Measurements from ENCODE around the gene RSPH6A. TPM values are rescaled to one million over a fixed set of nuclear protein-coding genes. Genes with fewer than 3 reads are reported as not detected.

Gene RSPH6A
- total RNA-seq, 1 experiment from 2014 or later: 0.39 TPM

DNA sequence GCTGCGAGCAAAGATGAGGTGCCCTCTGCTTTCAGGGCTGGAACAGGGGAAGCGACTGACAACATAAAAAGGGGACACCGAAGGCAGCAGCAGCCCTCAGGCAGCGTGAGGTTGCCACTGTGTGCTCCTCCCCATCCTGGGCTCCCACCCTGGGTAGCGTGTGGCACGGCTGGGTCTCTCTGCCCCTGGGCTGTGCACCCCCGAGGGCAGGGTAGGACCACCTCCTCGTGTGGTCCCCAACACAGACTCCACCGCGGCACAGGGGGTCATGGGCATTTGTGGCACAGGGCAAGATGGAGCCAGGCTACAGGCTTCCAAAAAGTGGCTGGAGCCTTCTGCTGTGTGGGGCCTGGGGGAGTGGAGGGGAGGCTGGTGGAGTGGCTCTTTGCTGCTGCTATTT lies 6.5 kb upstream of the RSPH6A start (continued):
- TF ChIP-seq, protein P1, sequence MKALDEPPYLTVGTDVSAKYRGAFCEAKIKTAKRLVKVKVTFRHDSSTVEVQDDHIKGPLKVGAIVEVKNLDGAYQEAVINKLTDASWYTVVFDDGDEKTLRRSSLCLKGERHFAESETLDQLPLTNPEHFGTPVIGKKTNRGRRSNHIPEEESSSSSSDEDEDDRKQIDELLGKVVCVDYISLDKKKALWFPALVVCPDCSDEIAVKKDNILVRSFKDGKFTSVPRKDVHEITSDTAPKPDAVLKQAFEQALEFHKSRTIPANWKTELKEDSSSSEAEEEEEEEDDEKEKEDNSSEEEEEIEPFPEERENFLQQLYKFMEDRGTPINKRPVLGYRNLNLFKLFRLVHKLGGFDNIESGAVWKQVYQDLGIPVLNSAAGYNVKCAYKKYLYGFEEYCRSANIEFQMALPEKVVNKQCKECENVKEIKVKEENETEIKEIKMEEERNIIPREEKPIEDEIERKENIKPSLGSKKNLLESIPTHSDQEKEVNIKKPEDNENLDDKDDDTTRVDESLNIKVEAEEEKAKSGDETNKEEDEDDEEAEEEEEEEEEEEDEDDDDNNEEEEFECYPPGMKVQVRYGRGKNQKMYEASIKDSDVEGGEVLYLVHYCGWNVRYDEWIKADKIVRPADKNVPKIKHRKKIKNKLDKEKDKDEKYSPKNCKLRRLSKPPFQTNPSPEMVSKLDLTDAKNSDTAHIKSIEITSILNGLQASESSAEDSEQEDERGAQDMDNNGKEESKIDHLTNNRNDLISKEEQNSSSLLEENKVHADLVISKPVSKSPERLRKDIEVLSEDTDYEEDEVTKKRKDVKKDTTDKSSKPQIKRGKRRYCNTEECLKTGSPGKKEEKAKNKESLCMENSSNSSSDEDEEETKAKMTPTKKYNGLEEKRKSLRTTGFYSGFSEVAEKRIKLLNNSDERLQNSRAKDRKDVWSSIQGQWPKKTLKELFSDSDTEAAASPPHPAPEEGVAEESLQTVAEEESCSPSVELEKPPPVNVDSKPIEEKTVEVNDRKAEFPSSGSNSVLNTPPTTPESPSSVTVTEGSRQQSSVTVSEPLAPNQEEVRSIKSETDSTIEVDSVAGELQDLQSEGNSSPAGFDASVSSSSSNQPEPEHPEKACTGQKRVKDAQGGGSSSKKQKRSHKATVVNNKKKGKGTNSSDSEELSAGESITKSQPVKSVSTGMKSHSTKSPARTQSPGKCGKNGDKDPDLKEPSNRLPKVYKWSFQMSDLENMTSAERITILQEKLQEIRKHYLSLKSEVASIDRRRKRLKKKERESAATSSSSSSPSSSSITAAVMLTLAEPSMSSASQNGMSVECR (CRISPR knock-in tag; IDR thresholded peaks at IDR 0.05; ENCODE audit: borderline replicate concordance): no peak
- TF ChIP-seq EMX1 (CRISPR knock-in tag; IDR thresholded peaks at IDR 0.05) (no peak), KAT7 (CRISPR knock-in tag; IDR thresholded peaks at IDR 0.05; ENCODE audit: borderline replicate concordance) (no peak), ZBTB21 (CRISPR knock-in tag; IDR thresholded peaks at IDR 0.05; ENCODE audit: borderline replicate concordance) (no peak), ETV6 (CRISPR knock-in tag; IDR thresholded peaks at IDR 0.05) (no peak)
- TF ChIP-seq, protein P2, sequence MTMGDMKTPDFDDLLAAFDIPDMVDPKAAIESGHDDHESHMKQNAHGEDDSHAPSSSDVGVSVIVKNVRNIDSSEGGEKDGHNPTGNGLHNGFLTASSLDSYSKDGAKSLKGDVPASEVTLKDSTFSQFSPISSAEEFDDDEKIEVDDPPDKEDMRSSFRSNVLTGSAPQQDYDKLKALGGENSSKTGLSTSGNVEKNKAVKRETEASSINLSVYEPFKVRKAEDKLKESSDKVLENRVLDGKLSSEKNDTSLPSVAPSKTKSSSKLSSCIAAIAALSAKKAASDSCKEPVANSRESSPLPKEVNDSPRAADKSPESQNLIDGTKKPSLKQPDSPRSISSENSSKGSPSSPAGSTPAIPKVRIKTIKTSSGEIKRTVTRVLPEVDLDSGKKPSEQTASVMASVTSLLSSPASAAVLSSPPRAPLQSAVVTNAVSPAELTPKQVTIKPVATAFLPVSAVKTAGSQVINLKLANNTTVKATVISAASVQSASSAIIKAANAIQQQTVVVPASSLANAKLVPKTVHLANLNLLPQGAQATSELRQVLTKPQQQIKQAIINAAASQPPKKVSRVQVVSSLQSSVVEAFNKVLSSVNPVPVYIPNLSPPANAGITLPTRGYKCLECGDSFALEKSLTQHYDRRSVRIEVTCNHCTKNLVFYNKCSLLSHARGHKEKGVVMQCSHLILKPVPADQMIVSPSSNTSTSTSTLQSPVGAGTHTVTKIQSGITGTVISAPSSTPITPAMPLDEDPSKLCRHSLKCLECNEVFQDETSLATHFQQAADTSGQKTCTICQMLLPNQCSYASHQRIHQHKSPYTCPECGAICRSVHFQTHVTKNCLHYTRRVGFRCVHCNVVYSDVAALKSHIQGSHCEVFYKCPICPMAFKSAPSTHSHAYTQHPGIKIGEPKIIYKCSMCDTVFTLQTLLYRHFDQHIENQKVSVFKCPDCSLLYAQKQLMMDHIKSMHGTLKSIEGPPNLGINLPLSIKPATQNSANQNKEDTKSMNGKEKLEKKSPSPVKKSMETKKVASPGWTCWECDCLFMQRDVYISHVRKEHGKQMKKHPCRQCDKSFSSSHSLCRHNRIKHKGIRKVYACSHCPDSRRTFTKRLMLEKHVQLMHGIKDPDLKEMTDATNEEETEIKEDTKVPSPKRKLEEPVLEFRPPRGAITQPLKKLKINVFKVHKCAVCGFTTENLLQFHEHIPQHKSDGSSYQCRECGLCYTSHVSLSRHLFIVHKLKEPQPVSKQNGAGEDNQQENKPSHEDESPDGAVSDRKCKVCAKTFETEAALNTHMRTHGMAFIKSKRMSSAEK (CRISPR knock-in tag; IDR thresholded peaks at IDR 0.05; ENCODE audit: borderline replicate concordance): no peak
- TF ChIP-seq, protein P3, sequence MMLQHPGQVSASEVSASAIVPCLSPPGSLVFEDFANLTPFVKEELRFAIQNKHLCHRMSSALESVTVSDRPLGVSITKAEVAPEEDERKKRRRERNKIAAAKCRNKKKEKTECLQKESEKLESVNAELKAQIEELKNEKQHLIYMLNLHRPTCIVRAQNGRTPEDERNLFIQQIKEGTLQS (CRISPR knock-in tag; conservative IDR thresholded peaks at IDR 0.05): no peak

DNA sequence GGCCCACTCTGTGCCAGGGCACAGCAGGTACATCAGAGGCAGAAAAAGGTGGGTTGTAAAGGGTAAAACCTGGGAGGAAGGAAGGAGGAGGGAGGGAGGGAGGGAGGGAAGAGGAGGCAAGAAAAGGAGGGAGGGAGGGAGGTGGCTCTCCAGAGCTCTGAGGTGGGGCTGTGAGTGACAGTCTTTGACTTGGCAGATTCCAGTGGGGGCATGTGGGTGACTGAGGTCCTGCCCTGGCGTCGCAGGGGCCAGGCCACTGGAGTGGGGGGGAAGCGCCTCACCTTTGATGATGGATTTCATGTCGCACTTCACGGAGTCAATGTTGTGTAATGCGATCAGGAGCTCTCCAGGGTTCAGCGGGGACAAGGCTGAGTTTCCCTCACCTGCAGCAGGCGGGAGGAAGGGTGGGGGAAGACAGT lies 6.0 kb upstream of the RSPH6A start:
- ChIA-PET POLR2A (interaction anchor here (1.1 kb wide), 1 partner anchor 50 kb away, joined by 3 read pairs; no protein-coding TSS in a partner anchor), CTCF (interaction anchor here (0.6 to 1.4 kb wide), 5 partner anchors 22 to 81 kb away, joined by 3 to 6 read pairs (median 4); partner anchors contain the start of genes FOXA3 and MYPOP)
- TF ChIP-seq NFE2L1 (CRISPR knock-in tag; IDR thresholded peaks at IDR 0.05) (no peak), TEAD4 (CRISPR knock-in tag; IDR thresholded peaks at IDR 0.05) (no peak), ZNF263 (CRISPR knock-in tag; IDR thresholded peaks at IDR 0.05; ENCODE audit: low read depth) (no peak)
- TF ChIP-seq, protein P4, sequence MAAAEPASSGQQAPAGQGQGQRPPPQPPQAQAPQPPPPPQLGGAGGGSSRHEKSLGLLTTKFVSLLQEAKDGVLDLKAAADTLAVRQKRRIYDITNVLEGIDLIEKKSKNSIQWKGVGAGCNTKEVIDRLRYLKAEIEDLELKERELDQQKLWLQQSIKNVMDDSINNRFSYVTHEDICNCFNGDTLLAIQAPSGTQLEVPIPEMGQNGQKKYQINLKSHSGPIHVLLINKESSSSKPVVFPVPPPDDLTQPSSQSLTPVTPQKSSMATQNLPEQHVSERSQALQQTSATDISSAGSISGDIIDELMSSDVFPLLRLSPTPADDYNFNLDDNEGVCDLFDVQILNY (CRISPR knock-in tag; IDR thresholded peaks at IDR 0.05): no peak
- TF ChIP-seq, protein P5, sequence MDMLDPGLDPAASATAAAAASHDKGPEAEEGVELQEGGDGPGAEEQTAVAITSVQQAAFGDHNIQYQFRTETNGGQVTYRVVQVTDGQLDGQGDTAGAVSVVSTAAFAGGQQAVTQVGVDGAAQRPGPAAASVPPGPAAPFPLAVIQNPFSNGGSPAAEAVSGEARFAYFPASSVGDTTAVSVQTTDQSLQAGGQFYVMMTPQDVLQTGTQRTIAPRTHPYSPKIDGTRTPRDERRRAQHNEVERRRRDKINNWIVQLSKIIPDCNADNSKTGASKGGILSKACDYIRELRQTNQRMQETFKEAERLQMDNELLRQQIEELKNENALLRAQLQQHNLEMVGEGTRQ (CRISPR knock-in tag; IDR thresholded peaks at IDR 0.05): no peak
- TF ChIP-seq, protein P6, sequence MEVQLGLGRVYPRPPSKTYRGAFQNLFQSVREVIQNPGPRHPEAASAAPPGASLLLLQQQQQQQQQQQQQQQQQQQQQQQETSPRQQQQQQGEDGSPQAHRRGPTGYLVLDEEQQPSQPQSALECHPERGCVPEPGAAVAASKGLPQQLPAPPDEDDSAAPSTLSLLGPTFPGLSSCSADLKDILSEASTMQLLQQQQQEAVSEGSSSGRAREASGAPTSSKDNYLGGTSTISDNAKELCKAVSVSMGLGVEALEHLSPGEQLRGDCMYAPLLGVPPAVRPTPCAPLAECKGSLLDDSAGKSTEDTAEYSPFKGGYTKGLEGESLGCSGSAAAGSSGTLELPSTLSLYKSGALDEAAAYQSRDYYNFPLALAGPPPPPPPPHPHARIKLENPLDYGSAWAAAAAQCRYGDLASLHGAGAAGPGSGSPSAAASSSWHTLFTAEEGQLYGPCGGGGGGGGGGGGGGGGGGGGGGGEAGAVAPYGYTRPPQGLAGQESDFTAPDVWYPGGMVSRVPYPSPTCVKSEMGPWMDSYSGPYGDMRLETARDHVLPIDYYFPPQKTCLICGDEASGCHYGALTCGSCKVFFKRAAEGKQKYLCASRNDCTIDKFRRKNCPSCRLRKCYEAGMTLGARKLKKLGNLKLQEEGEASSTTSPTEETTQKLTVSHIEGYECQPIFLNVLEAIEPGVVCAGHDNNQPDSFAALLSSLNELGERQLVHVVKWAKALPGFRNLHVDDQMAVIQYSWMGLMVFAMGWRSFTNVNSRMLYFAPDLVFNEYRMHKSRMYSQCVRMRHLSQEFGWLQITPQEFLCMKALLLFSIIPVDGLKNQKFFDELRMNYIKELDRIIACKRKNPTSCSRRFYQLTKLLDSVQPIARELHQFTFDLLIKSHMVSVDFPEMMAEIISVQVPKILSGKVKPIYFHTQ (CRISPR knock-in tag; IDR thresholded peaks at IDR 0.05): no peak
- TF ChIP-seq, protein P7, sequence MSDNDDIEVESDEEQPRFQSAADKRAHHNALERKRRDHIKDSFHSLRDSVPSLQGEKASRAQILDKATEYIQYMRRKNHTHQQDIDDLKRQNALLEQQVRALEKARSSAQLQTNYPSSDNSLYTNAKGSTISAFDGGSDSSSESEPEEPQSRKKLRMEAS (CRISPR knock-in tag; IDR thresholded peaks at IDR 0.05): no peak
- TF ChIP-seq, protein P8, sequence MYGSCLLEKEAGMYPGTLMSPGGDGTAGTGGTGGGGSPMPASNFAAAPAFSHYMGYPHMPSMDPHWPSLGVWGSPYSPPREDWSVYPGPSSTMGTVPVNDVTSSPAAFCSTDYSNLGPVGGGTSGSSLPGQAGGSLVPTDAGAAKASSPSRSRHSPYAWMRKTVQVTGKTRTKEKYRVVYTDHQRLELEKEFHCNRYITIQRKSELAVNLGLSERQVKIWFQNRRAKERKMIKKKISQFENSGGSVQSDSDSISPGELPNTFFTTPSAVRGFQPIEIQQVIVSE (CRISPR knock-in tag; IDR thresholded peaks at IDR 0.05; ENCODE audit: borderline replicate concordance): no peak
- H3K4me1 Mint-ChIP-seq: peaks cover 25% of the 10 kb centered on the region
- ATAC-seq: no peak
- H3K4me3 Mint-ChIP-seq: no peak overlapping the region
- peak overlapping the region; percentile 28; the same call in 1 of the 2 replicates for H3K27ac Mint-ChIP-seq
- no peaks in the 10 kb centered on the region for H3K27me3 Mint-ChIP-seq (ENCODE audit: low read depth)
- peaks cover 40% of the 10 kb centered on the region for H3K36me3 Mint-ChIP-seq
- no peaks in the 10 kb centered on the region for H3K9me3 Mint-ChIP-seq
- no peak for DNase-seq (ENCODE audit: low spot score)

All from WTC11 (cell line).